Panc1 (cell line): ENCODE data around the gene SRRM5. TPM values are rescaled to one million over a fixed set of nuclear protein-coding genes. Genes with fewer than 3 reads are reported as not detected.

ENCODE experiments used
- ATAC-seq: fragments of 200-7000 bp; cut with Tn5 transposase; 2 replicates; pipeline ENCODE4 v1.9.1; 2020; ENCODE audit warnings: mild to moderate bottlenecking, moderate library complexity
- BruUV-seq: library from RNA; stranded (reverse); fragments of 400-500 nt; replicated peaks from 2 replicates; lab custom pipeline; 2021; lab: Mats Ljungman, UMichigan
- CTCF ChIA-PET: fragments of 300-600 bp; sonication (Branson Sonifier 250); formaldehyde crosslinking; loops from one replicate; lab custom pipeline; 2022; ENCODE audit warnings: antibody characterized with exemption; lab: Charles Lee
- POLR2A ChIA-PET: fragments of 300-600 bp; sonication (Branson Sonifier 250); formaldehyde crosslinking; loops from one replicate; lab custom pipeline; 2022; ENCODE audit warnings: antibody characterized with exemption; lab: Charles Lee
- DNase-seq: peaks from one replicate; pipeline ENCODE4 v3.0.0-alpha.2; 2010; ENCODE audit warnings: low read depth, low spot score
- H3K27ac ChIP-seq: 2 replicates; pipeline ENCODE4 v1.5.1; 2011; ENCODE audit warnings: mild to moderate bottlenecking, low read length, inconsistent platforms
- H3K27me3 ChIP-seq: fragments of 200-500 bp; sonication (Bioruptor generic); 2 replicates; pipeline ENCODE4 v1.6.0; 2014; ENCODE audit warnings: low read length, inconsistent platforms; ENCODE audit not compliant: control insufficient read depth, insufficient read depth
- H3K36me3 ChIP-seq: fragments of 200-500 bp; sonication (Bioruptor generic); 2 replicates; pipeline ENCODE4 v1.5.1; 2014; ENCODE audit warnings: inconsistent platforms, mild to moderate bottlenecking, low read length, moderate library complexity; ENCODE audit not compliant: control insufficient read depth, insufficient read depth
- H3K4me1 ChIP-seq: 2 replicates; pipeline ENCODE4 v1.5.1; 2011; ENCODE audit warnings: inconsistent platforms, mild to moderate bottlenecking, low read length, moderate library complexity; ENCODE audit not compliant: control insufficient read depth, insufficient read depth
- H3K4me3 ChIP-seq, 2 experiments: 2 replicates each; pipeline ENCODE4 v1.5.1; 2011 to 2012; ENCODE audit warnings: low read depth in 2 of 2, low read length in 2 of 2, mild to moderate bottlenecking in 2 of 2, inconsistent platforms in 1 of 2, moderate library complexity in 1 of 2
- H3K9me3 ChIP-seq: fragments of 200-500 bp; sonication (Bioruptor generic); 2 replicates; pipeline ENCODE4 v1.5.1; 2014; ENCODE audit warnings: low read depth, mild to moderate bottlenecking, inconsistent platforms, low read length, moderate library complexity; ENCODE audit not compliant: control insufficient read depth, insufficient read depth
- POLR2AphosphoS5 ChIP-seq: IDR thresholded peaks from 2 replicates; pipeline ENCODE4 v1.6.1; 2012; ENCODE audit warnings: mild to moderate bottlenecking, low read depth, low read length, moderate library complexity
- SIN3A ChIP-seq: IDR thresholded peaks from 2 replicates; pipeline ENCODE4 v1.6.1; 2012; ENCODE audit warnings: low read depth, mild to moderate bottlenecking, low read length, moderate library complexity, borderline replicate concordance; ENCODE audit not compliant: insufficient read depth
- TCF7L2 ChIP-seq: IDR thresholded peaks from 2 replicates; pipeline ENCODE4 v1.6.1; 2011; ENCODE audit warnings: mild to moderate bottlenecking, low read depth, low read length, inconsistent platforms
- in situ Hi-C: cut with HindIII; loops from 2 replicates; pipeline ENCODE4 v1.10.0; 2016; ENCODE audit warnings: low sequenced_read_pairs, low pct_unique_long_range_greater_than_20kb
- intact Hi-C: fragments of 100-400 bp; cut with micrococcal nuclease; formaldehyde crosslinking; loops from one replicate; pipeline ENCODE4 v1.10.0; 2022; ENCODE audit not compliant: unreplicated experiment
- total RNA-seq: library from RNA; stranded (reverse); gene quantifications from one replicate; pipeline ENCODE4 v1.2.1, GENCODE V29; 2021; ENCODE audit not compliant: unreplicated experiment
- TF ChIP-seq, protein P1 (sequence below), 2 experiments: IDR thresholded peaks; 2 replicates each; pipeline ENCODE4 v1.6.1; 2011 to 2012; ENCODE audit warnings: low read depth in 2 of 2, control low read depth in 1 of 2, low read length in 1 of 2, mild to moderate bottlenecking in 1 of 2, moderate library complexity in 1 of 2; ENCODE audit not compliant: insufficient read depth in 1 of 2
- TF ChIP-seq, protein P2 (sequence below): fragments of 450-650 bp; IDR thresholded peaks from 2 replicates; pipeline ENCODE4 v1.5.1; 2017; ENCODE audit warnings: mild to moderate bottlenecking

SRRM5 gene
- total RNA-seq, 1 experiment from 2014 or later: 0.10 TPM

DNA sequence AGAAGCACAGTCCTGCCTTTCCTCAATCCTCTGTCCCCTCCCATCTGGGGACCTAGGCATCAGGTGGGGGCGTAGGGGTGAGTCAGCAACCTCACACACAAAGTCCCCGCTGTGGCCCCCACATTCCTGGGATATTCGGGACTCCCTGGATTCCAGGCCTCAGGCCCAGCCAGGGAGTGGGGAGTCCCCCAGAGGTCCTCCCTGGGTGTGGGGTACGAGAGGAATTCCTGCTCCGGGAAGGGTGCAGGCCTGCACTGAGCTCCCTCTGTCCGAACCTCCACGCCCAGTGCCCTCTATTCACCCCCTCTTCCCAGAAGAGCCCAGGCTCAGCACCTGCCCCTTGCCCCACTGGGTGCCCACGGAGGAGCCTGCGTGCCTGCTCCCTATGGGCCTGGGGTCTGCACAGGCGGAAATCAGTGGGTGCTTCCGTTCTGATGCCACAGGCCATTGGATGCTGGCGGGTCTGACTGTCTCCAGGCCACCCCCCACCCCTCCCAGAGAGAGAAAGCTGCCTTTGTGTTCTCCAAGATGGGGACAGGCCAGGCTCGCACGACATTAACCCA is 24.3 kb downstream of the SRRM5 start:
- intact Hi-C loops (no loop called here), in situ Hi-C loops (no loop called here)
- no TSS peak for BruUV-seq
- peaks cover 3% of the 10 kb centered on the region for H3K4me1 ChIP-seq
- ATAC-seq (no peak), DNase-seq (no peak)
- no peak for TF ChIP-seq TCF7L2
- TF ChIP-seq, protein P1, sequence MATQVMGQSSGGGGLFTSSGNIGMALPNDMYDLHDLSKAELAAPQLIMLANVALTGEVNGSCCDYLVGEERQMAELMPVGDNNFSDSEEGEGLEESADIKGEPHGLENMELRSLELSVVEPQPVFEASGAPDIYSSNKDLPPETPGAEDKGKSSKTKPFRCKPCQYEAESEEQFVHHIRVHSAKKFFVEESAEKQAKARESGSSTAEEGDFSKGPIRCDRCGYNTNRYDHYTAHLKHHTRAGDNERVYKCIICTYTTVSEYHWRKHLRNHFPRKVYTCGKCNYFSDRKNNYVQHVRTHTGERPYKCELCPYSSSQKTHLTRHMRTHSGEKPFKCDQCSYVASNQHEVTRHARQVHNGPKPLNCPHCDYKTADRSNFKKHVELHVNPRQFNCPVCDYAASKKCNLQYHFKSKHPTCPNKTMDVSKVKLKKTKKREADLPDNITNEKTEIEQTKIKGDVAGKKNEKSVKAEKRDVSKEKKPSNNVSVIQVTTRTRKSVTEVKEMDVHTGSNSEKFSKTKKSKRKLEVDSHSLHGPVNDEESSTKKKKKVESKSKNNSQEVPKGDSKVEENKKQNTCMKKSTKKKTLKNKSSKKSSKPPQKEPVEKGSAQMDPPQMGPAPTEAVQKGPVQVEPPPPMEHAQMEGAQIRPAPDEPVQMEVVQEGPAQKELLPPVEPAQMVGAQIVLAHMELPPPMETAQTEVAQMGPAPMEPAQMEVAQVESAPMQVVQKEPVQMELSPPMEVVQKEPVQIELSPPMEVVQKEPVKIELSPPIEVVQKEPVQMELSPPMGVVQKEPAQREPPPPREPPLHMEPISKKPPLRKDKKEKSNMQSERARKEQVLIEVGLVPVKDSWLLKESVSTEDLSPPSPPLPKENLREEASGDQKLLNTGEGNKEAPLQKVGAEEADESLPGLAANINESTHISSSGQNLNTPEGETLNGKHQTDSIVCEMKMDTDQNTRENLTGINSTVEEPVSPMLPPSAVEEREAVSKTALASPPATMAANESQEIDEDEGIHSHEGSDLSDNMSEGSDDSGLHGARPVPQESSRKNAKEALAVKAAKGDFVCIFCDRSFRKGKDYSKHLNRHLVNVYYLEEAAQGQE (IDR thresholded peaks at IDR 0.05; ENCODE audit: insufficient read depth in 1 of 2, low read depth in 2 of 2, low read length in 1 of 2): no peak
- TF ChIP-seq, protein P2, sequence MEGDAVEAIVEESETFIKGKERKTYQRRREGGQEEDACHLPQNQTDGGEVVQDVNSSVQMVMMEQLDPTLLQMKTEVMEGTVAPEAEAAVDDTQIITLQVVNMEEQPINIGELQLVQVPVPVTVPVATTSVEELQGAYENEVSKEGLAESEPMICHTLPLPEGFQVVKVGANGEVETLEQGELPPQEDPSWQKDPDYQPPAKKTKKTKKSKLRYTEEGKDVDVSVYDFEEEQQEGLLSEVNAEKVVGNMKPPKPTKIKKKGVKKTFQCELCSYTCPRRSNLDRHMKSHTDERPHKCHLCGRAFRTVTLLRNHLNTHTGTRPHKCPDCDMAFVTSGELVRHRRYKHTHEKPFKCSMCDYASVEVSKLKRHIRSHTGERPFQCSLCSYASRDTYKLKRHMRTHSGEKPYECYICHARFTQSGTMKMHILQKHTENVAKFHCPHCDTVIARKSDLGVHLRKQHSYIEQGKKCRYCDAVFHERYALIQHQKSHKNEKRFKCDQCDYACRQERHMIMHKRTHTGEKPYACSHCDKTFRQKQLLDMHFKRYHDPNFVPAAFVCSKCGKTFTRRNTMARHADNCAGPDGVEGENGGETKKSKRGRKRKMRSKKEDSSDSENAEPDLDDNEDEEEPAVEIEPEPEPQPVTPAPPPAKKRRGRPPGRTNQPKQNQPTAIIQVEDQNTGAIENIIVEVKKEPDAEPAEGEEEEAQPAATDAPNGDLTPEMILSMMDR: no peak
- no peak for TF ChIP-seq POLR2AphosphoS5
- no peak for TF ChIP-seq SIN3A
- H3K27me3 ChIP-seq: peaks cover 4% of the 10 kb centered on the region; the same call in 1 of the 2 replicates
- ChIA-PET POLR2A (no interaction called here), CTCF (interaction anchor here (0.6 kb wide), 1 partner anchor 100 kb away, joined by 5 read pairs; no protein-coding TSS in a partner anchor)
- no peaks in the 10 kb centered on the region; the same call in 1 of the 2 replicates for H3K36me3 ChIP-seq
- no peak overlapping the region for H3K4me3 ChIP-seq
- no peak overlapping the region for H3K27ac ChIP-seq
- H3K9me3 ChIP-seq: no peaks in the 10 kb centered on the region

DNA sequence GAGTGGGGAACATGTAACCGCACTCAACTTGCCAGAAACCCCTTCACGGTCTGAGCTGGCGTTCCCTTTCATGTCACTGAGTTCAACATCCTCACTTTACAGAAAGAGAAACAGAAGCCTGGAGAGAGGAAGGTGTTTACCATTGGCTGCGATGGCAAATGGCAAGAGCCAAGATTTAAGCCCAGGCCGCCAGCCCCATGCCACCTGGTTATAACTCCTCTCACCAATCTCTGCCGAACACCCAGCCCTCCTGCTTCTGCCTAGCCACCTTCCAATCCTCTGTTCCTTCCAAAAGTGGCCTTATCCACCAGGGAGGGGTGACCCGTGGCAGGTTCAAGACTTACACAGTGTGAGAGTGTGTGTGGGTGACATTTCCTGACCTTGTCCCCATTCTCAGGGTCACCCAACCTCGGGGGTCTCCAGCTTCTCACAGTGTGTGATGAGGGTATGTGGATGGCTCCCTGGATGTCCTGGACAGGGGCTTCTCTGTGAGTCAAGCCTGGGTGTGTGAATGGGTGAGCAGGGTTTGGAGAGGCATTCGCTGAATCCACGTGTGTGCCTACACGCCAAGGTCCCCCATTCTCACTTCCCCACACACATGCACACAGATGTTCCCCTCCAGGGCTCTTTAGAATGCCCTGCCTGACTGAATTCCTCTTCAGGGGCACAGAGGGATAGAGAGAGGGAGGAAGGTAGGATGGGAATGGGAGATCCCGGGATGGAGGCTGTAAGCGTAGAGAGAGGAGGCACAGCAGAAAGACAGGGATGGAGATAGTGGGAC is 26.5 kb downstream of the SRRM5 start:
- DNase-seq (no peak), ATAC-seq (no peak)
- POLR2A ChIA-PET: no interaction called here
- Histone ChIP-seq H3K36me3 (no peaks in the 10 kb centered on the region; the same call in 1 of the 2 replicates), H3K4me3 (no peak overlapping the region), H3K4me1 (peaks cover 3% of the 10 kb centered on the region), H3K27ac (no peak overlapping the region), H3K9me3 (no peaks in the 10 kb centered on the region), H3K27me3 (peaks cover 4% of the 10 kb centered on the region; the same call in 1 of the 2 replicates)
- BruUV-seq: no TSS peak
- TF ChIP-seq, protein P1 (IDR thresholded peaks at IDR 0.05; ENCODE audit: insufficient read depth in 1 of 2, low read depth in 2 of 2, low read length in 1 of 2): no peak
- TF ChIP-seq SIN3A (no peak), POLR2AphosphoS5 (no peak)
- CTCF ChIA-PET: no interaction called here
- in situ Hi-C loops: no loop called here
- intact Hi-C loops: no loop called here
